ENCODE measurements around the gene CTXND1.
A peak's percentile ranks its signal among the peaks of the same experiment; 100 is the strongest.

The CTXND1 gene

GRCh38 chr15:80176443-80176842 lies 75.6 kb downstream of the CTXND1 start:
- no peak for TF ChIP-seq CTCF (IDR thresholded peaks at IDR 0.05; ENCODE audit: low read depth, low read length)
- no peak for DNase-seq (ENCODE audit: extremely low read depth, low read depth)

- TF ChIP-seq CTCF (IDR thresholded peaks at IDR 0.05; ENCODE audit: low read depth, low read length): no peak
- no peak for DNase-seq (ENCODE audit: extremely low read depth, low read depth)
Observed at GRCh38 chr15:80175436-80175835, 76.6 kb downstream of the CTXND1 start.

GRCh38 chr15:80174017-80174746 lies 77.8 kb downstream of the CTXND1 start:
- DNase-seq (ENCODE audit: extremely low read depth, low read depth): peak; percentile 55
- TF ChIP-seq CTCF (IDR thresholded peaks at IDR 0.05; ENCODE audit: low read depth, low read length): no peak

- DNase-seq (ENCODE audit: extremely low read depth, low read depth): no peak
- TF ChIP-seq CTCF (IDR thresholded peaks at IDR 0.05; ENCODE audit: low read depth, low read length): peak; percentile 64
Observed at GRCh38 chr15:80173022-80173759, 78.8 kb downstream of the CTXND1 start.

GRCh38 chr15:80172401-80172800 lies 79.6 kb downstream of the CTXND1 start:
- no peak for TF ChIP-seq CTCF (IDR thresholded peaks at IDR 0.05; ENCODE audit: low read depth, low read length)
- no peak for DNase-seq (ENCODE audit: extremely low read depth, low read depth)

GRCh38 chr15:80171787-80172186 lies 80.2 kb downstream of the CTXND1 start:
- DNase-seq (ENCODE audit: extremely low read depth, low read depth): no peak
- TF ChIP-seq CTCF (IDR thresholded peaks at IDR 0.05; ENCODE audit: low read depth, low read length): no peak

- no peak for DNase-seq (ENCODE audit: extremely low read depth, low read depth)
- TF ChIP-seq CTCF (IDR thresholded peaks at IDR 0.05; ENCODE audit: low read depth, low read length): no peak
Observed at GRCh38 chr15:80170596-80170995, 81.4 kb downstream of the CTXND1 start.

All from AG09319 (cell line).